ENCODE measurements around the gene TMED6. TPM values are rescaled to one million over a fixed set of nuclear protein-coding genes. Genes with fewer than 3 reads are reported as not detected.

Gene TMED6
- total and polyA plus RNA-seq, 2 of the 8 experiments (the other 6 are each of a cell fraction or from before 2014, with no cell fraction given) = not detected

DNA sequence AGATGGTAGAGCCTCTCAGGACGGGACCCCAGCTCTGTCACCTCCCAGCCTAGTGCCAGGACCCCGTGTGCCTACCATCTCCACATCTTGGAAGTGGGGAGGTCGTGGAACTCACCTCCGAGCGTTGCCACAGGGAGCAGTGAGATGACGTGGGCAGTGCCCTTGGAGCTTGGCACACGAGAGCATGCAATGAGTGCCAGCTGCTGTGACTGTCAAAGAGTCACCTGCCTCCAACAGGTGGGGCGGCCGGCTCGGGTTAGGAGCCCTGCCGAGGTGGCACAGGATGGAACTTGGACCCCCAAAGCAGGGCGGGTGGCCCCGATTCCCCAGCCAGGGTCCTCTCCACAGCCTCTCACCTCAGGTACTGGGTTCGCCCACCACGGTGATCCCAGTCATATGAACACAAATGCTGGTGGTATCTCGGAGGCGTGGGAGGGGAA is 35.0 kb downstream of the TMED6 start (continued):
- TF ChIP-seq, protein P1, sequence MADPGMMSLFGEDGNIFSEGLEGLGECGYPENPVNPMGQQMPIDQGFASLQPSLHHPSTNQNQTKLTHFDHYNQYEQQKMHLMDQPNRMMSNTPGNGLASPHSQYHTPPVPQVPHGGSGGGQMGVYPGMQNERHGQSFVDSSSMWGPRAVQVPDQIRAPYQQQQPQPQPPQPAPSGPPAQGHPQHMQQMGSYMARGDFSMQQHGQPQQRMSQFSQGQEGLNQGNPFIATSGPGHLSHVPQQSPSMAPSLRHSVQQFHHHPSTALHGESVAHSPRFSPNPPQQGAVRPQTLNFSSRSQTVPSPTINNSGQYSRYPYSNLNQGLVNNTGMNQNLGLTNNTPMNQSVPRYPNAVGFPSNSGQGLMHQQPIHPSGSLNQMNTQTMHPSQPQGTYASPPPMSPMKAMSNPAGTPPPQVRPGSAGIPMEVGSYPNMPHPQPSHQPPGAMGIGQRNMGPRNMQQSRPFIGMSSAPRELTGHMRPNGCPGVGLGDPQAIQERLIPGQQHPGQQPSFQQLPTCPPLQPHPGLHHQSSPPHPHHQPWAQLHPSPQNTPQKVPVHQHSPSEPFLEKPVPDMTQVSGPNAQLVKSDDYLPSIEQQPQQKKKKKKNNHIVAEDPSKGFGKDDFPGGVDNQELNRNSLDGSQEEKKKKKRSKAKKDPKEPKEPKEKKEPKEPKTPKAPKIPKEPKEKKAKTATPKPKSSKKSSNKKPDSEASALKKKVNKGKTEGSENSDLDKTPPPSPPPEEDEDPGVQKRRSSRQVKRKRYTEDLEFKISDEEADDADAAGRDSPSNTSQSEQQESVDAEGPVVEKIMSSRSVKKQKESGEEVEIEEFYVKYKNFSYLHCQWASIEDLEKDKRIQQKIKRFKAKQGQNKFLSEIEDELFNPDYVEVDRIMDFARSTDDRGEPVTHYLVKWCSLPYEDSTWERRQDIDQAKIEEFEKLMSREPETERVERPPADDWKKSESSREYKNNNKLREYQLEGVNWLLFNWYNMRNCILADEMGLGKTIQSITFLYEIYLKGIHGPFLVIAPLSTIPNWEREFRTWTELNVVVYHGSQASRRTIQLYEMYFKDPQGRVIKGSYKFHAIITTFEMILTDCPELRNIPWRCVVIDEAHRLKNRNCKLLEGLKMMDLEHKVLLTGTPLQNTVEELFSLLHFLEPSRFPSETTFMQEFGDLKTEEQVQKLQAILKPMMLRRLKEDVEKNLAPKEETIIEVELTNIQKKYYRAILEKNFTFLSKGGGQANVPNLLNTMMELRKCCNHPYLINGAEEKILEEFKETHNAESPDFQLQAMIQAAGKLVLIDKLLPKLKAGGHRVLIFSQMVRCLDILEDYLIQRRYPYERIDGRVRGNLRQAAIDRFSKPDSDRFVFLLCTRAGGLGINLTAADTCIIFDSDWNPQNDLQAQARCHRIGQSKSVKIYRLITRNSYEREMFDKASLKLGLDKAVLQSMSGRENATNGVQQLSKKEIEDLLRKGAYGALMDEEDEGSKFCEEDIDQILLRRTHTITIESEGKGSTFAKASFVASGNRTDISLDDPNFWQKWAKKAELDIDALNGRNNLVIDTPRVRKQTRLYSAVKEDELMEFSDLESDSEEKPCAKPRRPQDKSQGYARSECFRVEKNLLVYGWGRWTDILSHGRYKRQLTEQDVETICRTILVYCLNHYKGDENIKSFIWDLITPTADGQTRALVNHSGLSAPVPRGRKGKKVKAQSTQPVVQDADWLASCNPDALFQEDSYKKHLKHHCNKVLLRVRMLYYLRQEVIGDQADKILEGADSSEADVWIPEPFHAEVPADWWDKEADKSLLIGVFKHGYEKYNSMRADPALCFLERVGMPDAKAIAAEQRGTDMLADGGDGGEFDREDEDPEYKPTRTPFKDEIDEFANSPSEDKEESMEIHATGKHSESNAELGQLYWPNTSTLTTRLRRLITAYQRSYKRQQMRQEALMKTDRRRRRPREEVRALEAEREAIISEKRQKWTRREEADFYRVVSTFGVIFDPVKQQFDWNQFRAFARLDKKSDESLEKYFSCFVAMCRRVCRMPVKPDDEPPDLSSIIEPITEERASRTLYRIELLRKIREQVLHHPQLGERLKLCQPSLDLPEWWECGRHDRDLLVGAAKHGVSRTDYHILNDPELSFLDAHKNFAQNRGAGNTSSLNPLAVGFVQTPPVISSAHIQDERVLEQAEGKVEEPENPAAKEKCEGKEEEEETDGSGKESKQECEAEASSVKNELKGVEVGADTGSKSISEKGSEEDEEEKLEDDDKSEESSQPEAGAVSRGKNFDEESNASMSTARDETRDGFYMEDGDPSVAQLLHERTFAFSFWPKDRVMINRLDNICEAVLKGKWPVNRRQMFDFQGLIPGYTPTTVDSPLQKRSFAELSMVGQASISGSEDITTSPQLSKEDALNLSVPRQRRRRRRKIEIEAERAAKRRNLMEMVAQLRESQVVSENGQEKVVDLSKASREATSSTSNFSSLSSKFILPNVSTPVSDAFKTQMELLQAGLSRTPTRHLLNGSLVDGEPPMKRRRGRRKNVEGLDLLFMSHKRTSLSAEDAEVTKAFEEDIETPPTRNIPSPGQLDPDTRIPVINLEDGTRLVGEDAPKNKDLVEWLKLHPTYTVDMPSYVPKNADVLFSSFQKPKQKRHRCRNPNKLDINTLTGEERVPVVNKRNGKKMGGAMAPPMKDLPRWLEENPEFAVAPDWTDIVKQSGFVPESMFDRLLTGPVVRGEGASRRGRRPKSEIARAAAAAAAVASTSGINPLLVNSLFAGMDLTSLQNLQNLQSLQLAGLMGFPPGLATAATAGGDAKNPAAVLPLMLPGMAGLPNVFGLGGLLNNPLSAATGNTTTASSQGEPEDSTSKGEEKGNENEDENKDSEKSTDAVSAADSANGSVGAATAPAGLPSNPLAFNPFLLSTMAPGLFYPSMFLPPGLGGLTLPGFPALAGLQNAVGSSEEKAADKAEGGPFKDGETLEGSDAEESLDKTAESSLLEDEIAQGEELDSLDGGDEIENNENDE (IDR thresholded peaks at IDR 0.05; ENCODE audit: insufficient replicate concordance, low read length) = no peak
- no peak for TF ChIP-seq TAF7 (optimal IDR thresholded peaks at IDR 0.05; ENCODE audit: borderline replicate concordance, low read depth, low read length)
- no peak for TF ChIP-seq MAFK (IDR thresholded peaks at IDR 0.05; ENCODE audit: low read depth, low read length)
- TF ChIP-seq JUND (IDR thresholded peaks at IDR 0.05; ENCODE audit: low read length) = no peak
- TF ChIP-seq EZH2 (IDR thresholded peaks at IDR 0.05; ENCODE audit: low read depth, low read length, severe bottlenecking) = no peak
- no peak for TF ChIP-seq BACH1 (IDR thresholded peaks at IDR 0.05; ENCODE audit: low read length)
- no peak for TF ChIP-seq SUZ12 (IDR thresholded peaks at IDR 0.05; ENCODE audit: low read length)
- no peak for TF ChIP-seq BRCA1 (IDR thresholded peaks at IDR 0.05; ENCODE audit: low read depth, low read length)
